Measurements from ENCODE around the gene MTMR10. TPM values are rescaled to one million over a fixed set of nuclear protein-coding genes. Genes with fewer than 3 reads are reported as not detected.

The MTMR10 gene
- total and polyA plus RNA-seq, 5 donors from 2014 or later = 6.1 to 36.5 (median 6.6) TPM

- ATAC-seq (ENCODE audit: low read depth in 2 of 2) (no peak), DNase-seq (no peak)
- no peak overlapping the region for H3K27ac ChIP-seq (ENCODE audit: insufficient read depth, low read length, poor library complexity, severe bottlenecking)
- H3K9me3 Mint-ChIP-seq = peaks cover 0 to 1% (median 0%) of the 10 kb centered on the region in 7 donors
- H3K4me1 ChIP-seq (ENCODE audit: control insufficient read depth, insufficient read depth, low read length, poor library complexity, severe bottlenecking) = no peaks in the 10 kb centered on the region
- no peak overlapping the region for H3K4me3 ChIP-seq (ENCODE audit: low read depth, low read length)
- H3K27me3 ChIP-seq (ENCODE audit: control insufficient read depth, insufficient read depth, low read length) = no peaks in the 10 kb centered on the region
- H3K36me3 ChIP-seq (ENCODE audit: control insufficient read depth, insufficient read depth, low read length) = peaks cover 86% of the 10 kb centered on the region
- H3K27ac Mint-ChIP-seq = no peak overlapping the region
- no peak overlapping the region for H3K4me3 Mint-ChIP-seq
- peaks cover 62% of the 10 kb centered on the region for H3K36me3 Mint-ChIP-seq
- H3K9me3 ChIP-seq (ENCODE audit: control insufficient read depth in 2 of 2, low read length in 2 of 2) = no peaks in the 10 kb centered on the region
- peaks cover 0 to 10% (median 1%) of the 10 kb centered on the region in 4 donors for H3K4me1 Mint-ChIP-seq
- no peaks in the 10 kb centered on the region for H3K27me3 Mint-ChIP-seq
Measured at GRCh38 chr15:30956216-30957124, 35.0 kb downstream of the MTMR10 start.

GRCh38 chr15:30954674-30955073, 36.8 kb downstream of the MTMR10 start:
- H3K27me3 ChIP-seq (ENCODE audit: control insufficient read depth, insufficient read depth, low read length) = no peaks in the 10 kb centered on the region
- Mint-ChIP-seq H3K36me3 (peaks cover 69% of the 10 kb centered on the region), H3K4me3 (no peak overlapping the region), H3K9me3 (peaks cover 0 to 1% (median 0%) of the 10 kb centered on the region in 7 donors), H3K27me3 (no peaks in the 10 kb centered on the region), H3K4me1 (peaks cover 0 to 3% (median 0%) of the 10 kb centered on the region in 4 donors), H3K27ac (peak overlapping the region in 2 of 3 donors; percentile 12 to 32)
- peaks cover 87% of the 10 kb centered on the region for H3K36me3 ChIP-seq (ENCODE audit: control insufficient read depth, insufficient read depth, low read length)
- H3K9me3 ChIP-seq (ENCODE audit: control insufficient read depth in 2 of 2, low read length in 2 of 2) = no peaks in the 10 kb centered on the region
- H3K27ac ChIP-seq (ENCODE audit: insufficient read depth, low read length, poor library complexity, severe bottlenecking) = no peak overlapping the region
- ATAC-seq (ENCODE audit: low read depth in 2 of 2) (no peak), DNase-seq (no peak)
- no peak overlapping the region for H3K4me3 ChIP-seq (ENCODE audit: low read depth, low read length)
- no peaks in the 10 kb centered on the region for H3K4me1 ChIP-seq (ENCODE audit: control insufficient read depth, insufficient read depth, low read length, poor library complexity, severe bottlenecking)

GRCh38 chr15:30953731-30954378, 37.6 kb downstream of the MTMR10 start:
- peak overlapping the region in 1 of 3 donors; percentile 9 for H3K27ac Mint-ChIP-seq
- no peaks in the 10 kb centered on the region for H3K27me3 Mint-ChIP-seq
- no peaks in the 10 kb centered on the region for H3K27me3 ChIP-seq (ENCODE audit: control insufficient read depth, insufficient read depth, low read length)

GRCh38 chr15:30953183-30953582, 38.2 kb downstream of the MTMR10 start:
- Histone ChIP-seq H3K27ac (ENCODE audit: insufficient read depth, low read length, poor library complexity, severe bottlenecking) (no peak overlapping the region), H3K4me1 (ENCODE audit: control insufficient read depth, insufficient read depth, low read length, poor library complexity, severe bottlenecking) (no peaks in the 10 kb centered on the region), H3K36me3 (ENCODE audit: control insufficient read depth, insufficient read depth, low read length) (peaks cover 87% of the 10 kb centered on the region), H3K9me3 (ENCODE audit: control insufficient read depth in 2 of 2, low read length in 2 of 2) (no peaks in the 10 kb centered on the region), H3K27me3 (ENCODE audit: control insufficient read depth, insufficient read depth, low read length) (no peaks in the 10 kb centered on the region), H3K4me3 (ENCODE audit: low read depth, low read length) (no peak overlapping the region)
- H3K27me3 Mint-ChIP-seq = no peaks in the 10 kb centered on the region
- no peak for ATAC-seq (ENCODE audit: low read depth in 2 of 2)
- peaks cover 72% of the 10 kb centered on the region for H3K36me3 Mint-ChIP-seq
- no peak overlapping the region for H3K4me3 Mint-ChIP-seq
- peaks cover 0 to 3% (median 0%) of the 10 kb centered on the region in 4 donors for H3K4me1 Mint-ChIP-seq
- DNase-seq = no peak
- H3K27ac Mint-ChIP-seq = peak overlapping the region in 1 of 3 donors; percentile 9
- H3K9me3 Mint-ChIP-seq = peaks cover 0 to 1% (median 0%) of the 10 kb centered on the region in 7 donors

More at GRCh38 chr15:30953731-30954378, 37.6 kb downstream of the MTMR10 start:
- H3K36me3 ChIP-seq (ENCODE audit: control insufficient read depth, insufficient read depth, low read length) = peaks cover 87% of the 10 kb centered on the region
- no peak for ATAC-seq (ENCODE audit: low read depth in 2 of 2)
- Mint-ChIP-seq H3K4me1 (peaks cover 0 to 3% (median 0%) of the 10 kb centered on the region in 4 donors), H3K4me3 (no peak overlapping the region), H3K9me3 (peaks cover 0 to 1% (median 0%) of the 10 kb centered on the region in 7 donors), H3K36me3 (peaks cover 72% of the 10 kb centered on the region)
- no peak overlapping the region for H3K27ac ChIP-seq (ENCODE audit: insufficient read depth, low read length, poor library complexity, severe bottlenecking)
- no peaks in the 10 kb centered on the region for H3K4me1 ChIP-seq (ENCODE audit: control insufficient read depth, insufficient read depth, low read length, poor library complexity, severe bottlenecking)
- H3K9me3 ChIP-seq (ENCODE audit: control insufficient read depth in 2 of 2, low read length in 2 of 2) = no peaks in the 10 kb centered on the region
- DNase-seq = peak in 1 of 3 donors; percentile 27
- H3K4me3 ChIP-seq (ENCODE audit: low read depth, low read length) = no peak overlapping the region

- H3K27ac Mint-ChIP-seq = peak overlapping the region in 1 of 3 donors; percentile 17
- peaks cover 61% of the 10 kb centered on the region for H3K36me3 Mint-ChIP-seq
- H3K4me3 Mint-ChIP-seq = no peak overlapping the region
Measured at GRCh38 chr15:30943654-30944335, 47.6 kb downstream of the MTMR10 start.

GRCh38 chr15:30941520-30941919, 49.9 kb downstream of the MTMR10 start:
- Histone ChIP-seq H3K36me3 (ENCODE audit: control insufficient read depth, insufficient read depth, low read length) (peaks cover 91% of the 10 kb centered on the region), H3K4me3 (ENCODE audit: low read depth, low read length) (no peak overlapping the region), H3K4me1 (ENCODE audit: control insufficient read depth, insufficient read depth, low read length, poor library complexity, severe bottlenecking) (no peaks in the 10 kb centered on the region), H3K27me3 (ENCODE audit: control insufficient read depth, insufficient read depth, low read length) (no peaks in the 10 kb centered on the region), H3K27ac (ENCODE audit: insufficient read depth, low read length, poor library complexity, severe bottlenecking) (no peak overlapping the region), H3K9me3 (ENCODE audit: control insufficient read depth in 2 of 2, low read length in 2 of 2) (no peaks in the 10 kb centered on the region)
- Mint-ChIP-seq H3K27me3 (no peaks in the 10 kb centered on the region), H3K9me3 (no peaks in the 10 kb centered on the region), H3K27ac (peak overlapping the region in 1 of 3 donors; percentile 57), H3K4me3 (no peak overlapping the region), H3K36me3 (peaks cover 61% of the 10 kb centered on the region), H3K4me1 (peaks cover 0 to 5% (median 0%) of the 10 kb centered on the region in 4 donors)
- DNase-seq (no peak), ATAC-seq (ENCODE audit: low read depth in 2 of 2) (no peak)

More at GRCh38 chr15:30943654-30944335, 47.6 kb downstream of the MTMR10 start:
- Mint-ChIP-seq H3K27me3 (no peaks in the 10 kb centered on the region), H3K9me3 (no peaks in the 10 kb centered on the region), H3K4me1 (peaks cover 0 to 1% (median 0%) of the 10 kb centered on the region in 4 donors)
- no peaks in the 10 kb centered on the region for H3K27me3 ChIP-seq (ENCODE audit: control insufficient read depth, insufficient read depth, low read length)
- no peaks in the 10 kb centered on the region for H3K4me1 ChIP-seq (ENCODE audit: control insufficient read depth, insufficient read depth, low read length, poor library complexity, severe bottlenecking)
- no peaks in the 10 kb centered on the region for H3K9me3 ChIP-seq (ENCODE audit: control insufficient read depth in 2 of 2, low read length in 2 of 2)
- no peak for ATAC-seq (ENCODE audit: low read depth in 2 of 2)
- peaks cover 93% of the 10 kb centered on the region for H3K36me3 ChIP-seq (ENCODE audit: control insufficient read depth, insufficient read depth, low read length)
- H3K27ac ChIP-seq (ENCODE audit: insufficient read depth, low read length, poor library complexity, severe bottlenecking) = no peak overlapping the region
- H3K4me3 ChIP-seq (ENCODE audit: low read depth, low read length) = no peak overlapping the region
- no peak for DNase-seq

GRCh38 chr15:30940359-30940758, 51.1 kb downstream of the MTMR10 start:
- peaks cover 58% of the 10 kb centered on the region for H3K36me3 Mint-ChIP-seq
- Histone ChIP-seq H3K4me1 (ENCODE audit: control insufficient read depth, insufficient read depth, low read length, poor library complexity, severe bottlenecking) (no peaks in the 10 kb centered on the region), H3K4me3 (ENCODE audit: low read depth, low read length) (no peak overlapping the region), H3K36me3 (ENCODE audit: control insufficient read depth, insufficient read depth, low read length) (peaks cover 85% of the 10 kb centered on the region), H3K9me3 (ENCODE audit: control insufficient read depth in 2 of 2, low read length in 2 of 2) (no peaks in the 10 kb centered on the region), H3K27me3 (ENCODE audit: control insufficient read depth, insufficient read depth, low read length) (no peaks in the 10 kb centered on the region), H3K27ac (ENCODE audit: insufficient read depth, low read length, poor library complexity, severe bottlenecking) (no peak overlapping the region)
- peaks cover 0 to 7% (median 3%) of the 10 kb centered on the region in 4 donors for H3K4me1 Mint-ChIP-seq
- DNase-seq (no peak), ATAC-seq (ENCODE audit: low read depth in 2 of 2) (no peak)
- H3K27me3 Mint-ChIP-seq = no peaks in the 10 kb centered on the region
- H3K27ac Mint-ChIP-seq = no peak overlapping the region
- no peak overlapping the region for H3K4me3 Mint-ChIP-seq
- no peaks in the 10 kb centered on the region for H3K9me3 Mint-ChIP-seq
